ENCODE measurements around the gene RNF225. TPM values are rescaled to one million over a fixed set of nuclear protein-coding genes. Genes with fewer than 3 reads are reported as not detected.

RNF225 gene
- total and polyA plus RNA-seq, 10 of the 15 experiments (the other 5 are each of a cell fraction or from before 2014, with no cell fraction given) = 0.27 to 0.28 TPM; not detected in 8

DNA sequence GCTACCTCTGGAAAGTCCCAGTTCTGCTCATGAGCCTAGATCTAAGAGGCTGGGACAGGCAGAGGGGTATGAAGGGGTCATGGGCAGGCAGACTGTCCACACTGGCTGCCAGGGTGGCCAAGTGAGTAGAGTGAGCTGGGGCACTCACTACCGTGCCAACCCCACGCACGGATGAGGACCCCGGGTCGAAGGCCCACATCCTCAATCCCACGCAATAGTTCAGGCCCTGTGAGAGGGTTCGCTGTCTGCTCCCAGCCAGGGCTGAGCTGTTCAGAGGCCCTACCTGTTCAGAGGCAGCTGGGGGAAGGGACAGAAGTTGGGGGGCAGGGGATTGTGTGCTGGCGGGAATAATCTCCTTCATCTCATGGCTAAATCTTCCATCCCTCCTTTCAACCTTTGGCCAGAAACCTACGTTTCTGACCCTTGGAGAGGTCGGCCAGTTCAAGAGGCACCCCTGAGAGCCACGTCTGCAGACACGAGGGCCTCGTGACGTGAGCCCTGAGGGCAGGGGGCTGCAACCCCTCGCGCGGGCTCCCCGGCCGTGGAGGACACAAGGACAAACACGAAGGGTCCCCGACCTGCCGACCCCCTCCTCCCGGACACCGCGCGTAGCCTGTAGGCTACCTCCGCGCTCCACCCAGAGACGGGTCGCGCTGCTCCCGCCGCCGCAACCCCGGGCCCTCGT, 9.4 kb upstream of the RNF225 start (continued):
- TF ChIP-seq, protein P1, sequence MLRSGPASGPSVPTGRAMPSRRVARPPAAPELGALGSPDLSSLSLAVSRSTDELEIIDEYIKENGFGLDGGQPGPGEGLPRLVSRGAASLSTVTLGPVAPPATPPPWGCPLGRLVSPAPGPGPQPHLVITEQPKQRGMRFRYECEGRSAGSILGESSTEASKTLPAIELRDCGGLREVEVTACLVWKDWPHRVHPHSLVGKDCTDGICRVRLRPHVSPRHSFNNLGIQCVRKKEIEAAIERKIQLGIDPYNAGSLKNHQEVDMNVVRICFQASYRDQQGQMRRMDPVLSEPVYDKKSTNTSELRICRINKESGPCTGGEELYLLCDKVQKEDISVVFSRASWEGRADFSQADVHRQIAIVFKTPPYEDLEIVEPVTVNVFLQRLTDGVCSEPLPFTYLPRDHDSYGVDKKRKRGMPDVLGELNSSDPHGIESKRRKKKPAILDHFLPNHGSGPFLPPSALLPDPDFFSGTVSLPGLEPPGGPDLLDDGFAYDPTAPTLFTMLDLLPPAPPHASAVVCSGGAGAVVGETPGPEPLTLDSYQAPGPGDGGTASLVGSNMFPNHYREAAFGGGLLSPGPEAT (IDR thresholded peaks at IDR 0.05; ENCODE audit: low read depth) = peak; percentile 44
- 0 out of 2 replicates have a peak, but pooled peaks have one; percentile 13 for TF ChIP-seq DPF2 (IDR thresholded peaks at IDR 0.05)

DNA sequence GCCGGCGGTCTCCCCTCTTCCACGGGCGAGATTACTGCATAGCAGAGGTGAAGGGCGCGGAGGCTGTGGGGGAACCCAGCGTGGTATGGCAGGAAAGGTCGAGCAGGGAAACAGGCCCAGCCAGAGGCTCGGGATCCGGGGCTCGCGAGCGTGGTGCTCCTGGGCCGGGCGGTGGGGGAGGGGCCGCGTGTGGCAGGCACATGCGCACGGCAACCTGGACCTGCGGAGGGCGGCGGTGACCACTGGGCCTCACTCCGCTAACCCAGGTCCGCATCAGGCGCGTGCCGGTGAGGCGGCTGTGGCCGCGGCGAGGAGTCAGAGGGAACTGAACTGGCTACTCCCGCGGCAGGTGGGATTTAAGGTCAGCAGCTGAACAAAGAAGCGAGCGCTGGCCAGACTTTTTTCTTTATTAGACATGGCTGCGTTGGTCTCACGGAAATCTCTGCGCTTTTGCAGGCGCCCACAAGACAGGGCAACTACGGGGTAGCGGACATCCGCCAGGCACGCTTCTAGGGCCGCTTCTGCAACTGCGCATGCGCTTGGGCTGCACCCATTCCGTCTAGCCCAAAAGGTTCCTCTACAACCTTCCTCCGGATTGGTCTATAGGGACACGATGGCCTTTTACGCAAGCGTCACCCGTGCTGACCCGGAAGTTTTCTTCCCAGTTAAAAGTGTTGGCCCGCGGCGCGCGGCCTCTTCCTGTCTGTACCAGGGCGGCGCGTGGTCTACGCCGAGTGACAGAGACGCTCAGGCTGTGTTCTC, 8.7 kb upstream of the RNF225 start, which contains the start of gene RPS5:
Gene RPS5 (plus strand): TSS at position 694 of the 762 bp plus-strand sequence. CDS start 869 bp downstream, outside the sequence.
- ChIA-PET CTCF (interaction anchor here (0.6 kb wide), 1 partner anchor 56 kb away, joined by 3 read pairs; no protein-coding TSS in a partner anchor), SMC1A (ENCODE audit: uncharacterized antibody, unreplicated experiment) (interaction anchor here (1.5 kb wide), 1 partner anchor 23 kb away, joined by 3 read pairs; no protein-coding TSS in a partner anchor), RAD21 (ENCODE audit: unreplicated experiment) (interaction anchor here (1.0 kb wide), 2 partner anchors 22 to 25 kb away, joined by 3 read pairs; partner anchors contain the start of gene ZNF584), POLR2A (interaction anchor here (1.5 kb wide), 1 partner anchor 102 kb away, joined by 4 read pairs; no protein-coding TSS in a partner anchor)
- DNase-seq (ENCODE audit: low read depth, low spot score) (peak; percentile 96), ATAC-seq (peak; percentile 90), FAIRE-seq (peak; percentile 93)
- Histone ChIP-seq H3K9me3 (replicated peaks; ENCODE audit: control insufficient read depth, insufficient read depth, low read length) (no peaks in the 10 kb centered on the region), H3K4me2 (ENCODE audit: control insufficient read depth, insufficient read depth) (peak within 1 kb of the TSS; percentile 88), H2AFZ (ENCODE audit: control insufficient read depth, low read depth, low read length) (peak within 1 kb of the TSS; percentile 68), H3K27me3 (replicated peaks in 1 of 2; ENCODE audit: control insufficient read depth in 2 of 2, insufficient read depth in 2 of 2, low read length in 1 of 2) (no peaks in the 10 kb centered on the region), H3K27ac (ENCODE audit: control insufficient read depth, insufficient read depth) (peak within 1 kb of the TSS; percentile 97), H3K79me2 (ENCODE audit: control insufficient read depth, insufficient read depth, low read length) (peaks cover 44% of the 10 kb centered on the region), H4K20me1 (ENCODE audit: control insufficient read depth, insufficient read depth) (no peaks in the 10 kb centered on the region), H3K4me3 (peak within 1 kb of the TSS; percentile 97), H3K9ac (ENCODE audit: control insufficient read depth, insufficient read depth, low read length) (peak within 1 kb of the TSS; percentile 96), H3K36me3 (ENCODE audit: control insufficient read depth in 2 of 2, insufficient read depth in 2 of 2, low read length in 1 of 2) (peaks cover 0 to 14% of the 10 kb centered on the region in 2 experiments), H3K4me1 (ENCODE audit: control insufficient read depth, insufficient read depth, low read length) (peaks cover 15% of the 10 kb centered on the region)
- TSS peak; percentile 97 for BruUV-seq (replicated peaks)
- intact Hi-C loops (cut with micrococcal nuclease; ENCODE audit: unreplicated experiment) (no loop called here), in situ Hi-C loops (cut with MboI) (no loop called here)
- 1% methylated on average over 58 of the region's 64 CpGs for WGBS (ENCODE audit: insufficient coverage, insufficient replicate concordance, low lambda C conversion rate, missing lambda C conversion rate)
- TF ChIP-seq, protein P2, sequence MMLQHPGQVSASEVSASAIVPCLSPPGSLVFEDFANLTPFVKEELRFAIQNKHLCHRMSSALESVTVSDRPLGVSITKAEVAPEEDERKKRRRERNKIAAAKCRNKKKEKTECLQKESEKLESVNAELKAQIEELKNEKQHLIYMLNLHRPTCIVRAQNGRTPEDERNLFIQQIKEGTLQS (IDR thresholded peaks at IDR 0.05; ENCODE audit: borderline replicate concordance, extremely low read depth, low read depth, low read length) = no peak
- TF ChIP-seq POLR2AphosphoS2 (IDR thresholded peaks at IDR 0.05; ENCODE audit: low read depth, low read length) (peak; percentile 92), HDAC6 (IDR thresholded peaks at IDR 0.05; ENCODE audit: unreplicated experiment) (peak; percentile 84), GATAD2B (conservative IDR thresholded peaks at IDR 0.05; ENCODE audit: low read depth) (peak; percentile 61), HSF1 (IDR thresholded peaks at IDR 0.05; ENCODE audit: low read depth, low read length) (no peak), BHLHE40 (IDR thresholded peaks at IDR 0.05; ENCODE audit: borderline replicate concordance in 1 of 2, low read depth in 2 of 2, low read length in 1 of 2) (peak; percentile 92 to 95), NR2C2 (IDR thresholded peaks at IDR 0.05; ENCODE audit: borderline replicate concordance, control insufficient read depth, insufficient read length, low read depth) (peak; percentile 86), FOS (IDR thresholded peaks at IDR 0.05; ENCODE audit: borderline replicate concordance, extremely low read depth, insufficient read length) (no peak), PAX5 (IDR thresholded peaks at IDR 0.05; ENCODE audit: borderline replicate concordance, low read depth, low read length) (peak; percentile 44; the same call in 1 of the 2 replicates), CREM (IDR thresholded peaks at IDR 0.05; ENCODE audit: low read depth) (peak; percentile 86), RAD51 (IDR thresholded peaks at IDR 0.05) (peak; percentile 56), PAX8 (IDR thresholded peaks at IDR 0.05) (no peak)
